GM11168 (cell line): Measurements from ENCODE around the gene HOXD8.

ENCODE experiments used
- in situ Hi-C: fragments of 300-500 bp; cut with MboI; formaldehyde crosslinking; loops from one replicate; pipeline ENCODE4 v1.12.0; 2022; ENCODE audit warnings: low sequenced_read_pairs; ENCODE audit not compliant: unreplicated experiment

The HOXD8 gene

DNA sequence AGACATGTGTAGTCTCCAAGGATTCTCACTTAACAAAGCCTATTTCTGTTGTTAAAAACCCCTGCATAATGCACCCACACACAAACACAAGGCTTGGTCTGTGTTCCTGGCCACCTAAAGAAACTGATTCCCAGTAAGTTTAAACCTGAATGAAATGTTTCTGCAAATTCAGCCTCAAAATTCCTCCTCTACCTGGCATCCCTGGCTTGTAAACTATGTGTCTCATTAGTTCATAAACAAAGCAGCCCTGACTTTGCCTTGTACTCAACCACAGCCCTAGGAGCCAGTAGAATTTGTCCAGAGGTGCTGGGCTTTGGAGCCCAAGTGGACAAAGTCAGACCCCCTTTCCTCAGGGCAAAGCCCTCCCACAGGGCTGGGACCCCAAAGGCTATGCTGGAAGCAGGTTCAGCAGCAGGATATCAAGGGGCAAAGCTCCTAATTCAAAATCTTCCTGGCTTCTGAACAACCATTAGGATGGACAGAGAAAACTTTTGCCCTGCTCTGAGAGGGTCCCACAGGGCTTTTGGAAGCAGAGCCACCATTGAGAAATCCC lies 39.6 kb upstream of the HOXD8 start:
- in situ Hi-C loops = no loop called here

DNA sequence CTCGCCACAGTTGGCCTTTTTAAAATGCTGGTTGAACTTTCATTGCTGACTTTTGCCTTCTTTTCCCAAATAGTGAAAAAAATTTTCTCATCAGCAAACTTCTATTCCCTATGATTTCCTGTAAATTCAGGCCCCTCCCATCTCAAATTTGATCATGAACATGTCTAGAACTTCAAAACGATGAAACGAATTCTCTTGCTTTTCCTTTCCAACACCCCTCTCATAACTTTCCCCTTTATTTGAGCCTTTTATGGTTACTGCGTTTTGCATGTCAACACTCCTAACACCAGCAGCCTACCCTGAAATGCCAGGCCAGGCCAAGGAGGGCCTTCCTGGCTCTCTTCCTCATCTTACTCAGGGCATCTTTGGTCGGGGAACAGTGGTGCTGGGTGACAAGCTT lies 38.6 kb upstream of the HOXD8 start:
- in situ Hi-C loops = no loop called here

DNA sequence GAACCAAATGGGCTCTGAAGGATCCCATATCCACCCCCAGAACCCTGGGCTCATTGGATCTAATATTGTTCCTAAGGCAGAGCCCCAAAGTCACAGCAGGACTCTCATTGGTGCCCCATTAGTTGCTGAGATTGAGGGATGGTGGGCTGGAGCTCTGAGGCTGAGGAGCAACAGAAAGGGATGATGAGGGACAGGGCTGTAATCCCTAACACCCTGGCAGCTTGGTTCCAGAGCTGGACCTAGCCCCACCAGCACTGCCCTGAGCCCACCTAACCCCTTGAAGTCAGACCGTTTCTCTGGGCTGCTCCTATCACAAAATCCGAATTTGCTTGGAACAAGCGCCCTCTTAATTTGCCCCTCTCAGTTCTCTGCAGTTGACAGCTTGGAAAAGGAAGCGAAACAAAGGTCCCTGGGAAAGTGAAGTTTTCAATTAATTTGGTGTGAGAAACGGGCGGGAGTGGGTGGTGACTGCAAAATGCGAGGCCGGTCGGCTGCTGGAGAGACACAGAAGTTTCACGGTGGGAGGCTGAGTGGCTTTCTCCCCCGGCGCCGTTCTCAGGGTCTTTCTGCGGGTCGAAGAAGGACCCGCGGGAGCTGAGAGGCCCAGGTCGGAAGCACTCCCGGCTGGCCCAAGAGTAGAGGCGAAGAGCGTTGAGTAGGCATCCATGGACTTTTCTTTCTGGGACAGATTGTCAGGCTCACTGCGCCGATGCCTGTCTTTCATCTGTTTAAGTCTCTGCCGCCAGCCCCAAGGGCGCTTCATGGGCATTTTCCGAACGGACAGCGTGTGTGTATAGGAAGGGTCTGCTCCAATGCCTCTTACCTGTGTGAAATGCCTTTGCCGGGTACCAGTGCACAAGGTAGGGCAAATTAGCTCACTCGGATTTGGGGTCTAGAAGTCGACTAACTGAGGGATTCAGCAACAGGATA lies 37.9 kb upstream of the HOXD8 start:
- in situ Hi-C loops = no loop called here

DNA sequence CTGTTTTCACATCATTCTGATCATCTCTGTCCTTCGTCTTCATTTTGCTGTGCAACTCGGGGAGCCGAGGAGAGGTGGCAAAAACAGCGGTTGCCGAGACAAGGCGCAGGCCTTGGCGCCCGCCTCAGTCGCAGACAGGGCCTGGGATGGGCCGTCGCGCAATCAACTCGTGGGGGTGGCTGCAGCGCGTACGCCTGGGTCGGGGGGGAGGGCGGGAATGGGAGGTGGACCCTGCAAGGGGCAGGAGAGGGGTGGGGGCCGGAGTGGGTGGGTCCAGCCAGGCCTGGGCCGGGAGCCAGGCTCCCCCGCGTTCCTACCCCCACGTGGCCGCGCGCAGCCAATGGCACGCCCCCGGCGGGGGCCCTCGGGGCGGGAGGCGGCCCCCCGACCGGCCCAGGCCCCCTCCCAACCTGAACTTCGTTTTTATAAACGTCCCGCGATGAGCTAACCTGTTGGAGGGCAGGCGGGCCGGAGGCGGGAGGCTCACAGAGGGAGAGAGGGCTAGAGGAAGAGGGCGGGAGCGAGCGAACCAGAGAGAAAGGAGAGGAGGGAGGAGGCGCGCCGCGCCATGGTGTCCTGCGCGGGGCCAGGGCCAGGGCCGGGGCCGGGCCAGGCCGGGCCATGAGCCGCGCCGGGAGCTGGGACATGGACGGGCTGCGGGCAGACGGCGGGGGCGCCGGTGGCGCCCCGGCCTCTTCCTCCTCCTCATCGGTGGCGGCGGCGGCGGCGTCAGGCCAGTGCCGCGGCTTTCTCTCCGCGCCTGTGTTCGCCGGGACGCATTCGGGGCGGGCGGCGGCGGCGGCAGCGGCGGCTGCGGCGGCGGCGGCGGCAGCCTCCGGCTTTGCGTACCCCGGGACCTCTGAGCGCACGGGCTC lies 37.0 kb upstream of the HOXD8 start, which contains the start of gene HOXD13:
Gene HOXD13 (plus strand): TSS at position 452 of the 875 bp plus-strand sequence. CDS start 170 bp downstream, at position 622.
- in situ Hi-C loops = no loop called here

- in situ Hi-C loops = no loop called here
Measured at GRCh38 chr2:176093145-176093897, 36.2 kb upstream of the HOXD8 start.

GRCh38 chr2:176093898-176094249 lies 35.6 kb upstream of the HOXD8 start:
- in situ Hi-C loops = no loop called here

GRCh38 chr2:176094349-176094748 lies 35.2 kb upstream of the HOXD8 start:
- in situ Hi-C loops = no loop called here

DNA sequence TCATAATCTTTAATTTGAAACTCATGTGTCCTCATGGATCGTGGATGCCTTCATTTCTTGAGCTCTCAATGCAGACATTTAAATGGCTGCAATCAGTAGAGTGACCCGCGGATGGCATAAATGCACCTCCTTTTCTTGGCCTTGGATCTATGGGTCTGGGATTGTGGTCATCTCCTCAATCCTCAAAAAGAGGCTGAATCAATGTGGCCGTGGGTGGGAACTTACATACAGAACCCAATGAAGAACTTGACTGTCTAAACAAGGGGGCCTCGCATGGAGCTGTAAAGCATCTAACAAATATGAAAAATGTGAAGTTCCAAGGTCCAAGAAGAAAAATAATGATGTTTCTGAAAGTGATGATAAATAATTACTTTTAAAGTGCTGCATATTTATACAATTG lies 34.1 kb upstream of the HOXD8 start:
- in situ Hi-C loops = loop anchor here (5.0 kb wide), 1 partner anchor 418 kb away; no protein-coding TSS in a partner anchor

- in situ Hi-C loops = loop anchor here (5.0 kb wide), 1 partner anchor 419 kb away; no protein-coding TSS in a partner anchor
Measured at GRCh38 chr2:176096243-176096985, 33.1 kb upstream of the HOXD8 start.

GRCh38 chr2:176096986-176097819 lies 32.3 kb upstream of the HOXD8 start:
- in situ Hi-C loops = loop anchor here (5.0 kb wide), 1 partner anchor 420 kb away; no protein-coding TSS in a partner anchor

GRCh38 chr2:176097820-176098365 lies 31.6 kb upstream of the HOXD8 start:
- in situ Hi-C loops = loop anchor here (5.0 kb wide), 1 partner anchor 421 kb away; no protein-coding TSS in a partner anchor

DNA sequence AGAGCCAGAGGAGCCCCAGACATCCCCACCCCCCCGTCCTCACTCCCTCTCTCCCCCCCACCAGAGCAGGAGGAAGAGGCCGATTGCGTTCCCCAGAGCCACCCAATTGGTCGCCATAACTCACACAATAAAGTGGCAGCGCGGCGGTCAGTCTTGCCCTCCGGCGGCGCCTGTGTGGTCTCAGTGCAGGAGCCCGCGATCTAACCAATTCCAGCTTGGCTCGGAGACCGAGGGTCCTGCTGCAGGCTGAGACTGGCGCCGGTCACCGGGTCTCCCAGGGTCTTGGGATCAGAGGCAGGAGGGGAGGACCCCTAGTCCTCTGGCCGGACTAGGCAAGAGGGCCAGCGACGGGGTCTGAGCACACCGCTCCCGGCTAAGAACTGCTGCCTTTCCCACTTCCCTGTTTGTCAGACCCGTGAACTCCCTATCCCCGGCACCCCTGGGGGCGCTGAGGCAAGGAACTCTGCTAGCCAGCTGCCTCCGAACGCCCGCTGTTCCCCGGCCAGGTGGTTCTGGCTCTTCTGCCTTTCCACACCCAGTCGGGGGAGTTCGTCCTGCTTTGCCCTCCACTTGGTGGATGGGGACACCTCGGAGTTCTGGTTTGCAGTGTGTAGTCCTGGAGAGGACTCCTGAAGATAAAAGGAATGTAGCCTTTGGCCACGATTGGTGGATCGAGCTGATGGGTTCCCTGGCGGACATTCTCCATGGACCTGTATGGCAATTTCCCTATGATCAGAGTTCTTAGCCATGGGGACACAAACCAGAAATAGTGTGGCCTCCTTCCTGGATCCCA lies 30.9 kb upstream of the HOXD8 start:
- in situ Hi-C loops = loop anchor here (5.0 kb wide), 1 partner anchor 421 kb away; no protein-coding TSS in a partner anchor

DNA sequence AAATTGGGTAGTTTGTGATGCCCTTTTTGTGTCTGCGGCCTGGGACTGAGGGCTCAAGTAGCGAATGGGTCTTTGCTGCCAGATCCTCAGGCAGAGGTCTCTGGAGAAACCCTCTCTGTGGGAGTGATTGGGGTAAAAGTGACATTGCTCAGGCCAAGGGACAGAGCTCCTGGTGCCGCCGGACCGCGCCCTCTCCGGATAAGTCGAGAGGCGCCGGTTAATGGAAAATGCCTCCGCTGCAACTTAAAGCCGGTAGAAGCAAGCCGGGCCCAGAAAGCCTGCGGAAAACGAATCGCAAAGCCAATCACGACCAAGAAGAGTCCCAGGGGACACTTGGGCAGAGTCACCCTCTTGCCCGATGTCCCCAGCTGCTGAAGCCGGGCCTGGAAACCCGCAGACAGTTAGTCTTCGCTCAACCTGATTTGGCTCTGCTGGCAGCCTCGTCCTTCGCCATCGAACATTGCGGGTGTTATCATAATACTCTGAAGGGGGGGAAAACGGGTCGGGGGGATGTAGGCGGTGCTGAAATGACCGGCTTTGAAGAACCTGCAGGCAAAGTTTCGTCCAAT lies 30.3 kb upstream of the HOXD8 start:
- in situ Hi-C loops = loop anchor here (5.0 kb wide), 1 partner anchor 422 kb away; no protein-coding TSS in a partner anchor

DNA sequence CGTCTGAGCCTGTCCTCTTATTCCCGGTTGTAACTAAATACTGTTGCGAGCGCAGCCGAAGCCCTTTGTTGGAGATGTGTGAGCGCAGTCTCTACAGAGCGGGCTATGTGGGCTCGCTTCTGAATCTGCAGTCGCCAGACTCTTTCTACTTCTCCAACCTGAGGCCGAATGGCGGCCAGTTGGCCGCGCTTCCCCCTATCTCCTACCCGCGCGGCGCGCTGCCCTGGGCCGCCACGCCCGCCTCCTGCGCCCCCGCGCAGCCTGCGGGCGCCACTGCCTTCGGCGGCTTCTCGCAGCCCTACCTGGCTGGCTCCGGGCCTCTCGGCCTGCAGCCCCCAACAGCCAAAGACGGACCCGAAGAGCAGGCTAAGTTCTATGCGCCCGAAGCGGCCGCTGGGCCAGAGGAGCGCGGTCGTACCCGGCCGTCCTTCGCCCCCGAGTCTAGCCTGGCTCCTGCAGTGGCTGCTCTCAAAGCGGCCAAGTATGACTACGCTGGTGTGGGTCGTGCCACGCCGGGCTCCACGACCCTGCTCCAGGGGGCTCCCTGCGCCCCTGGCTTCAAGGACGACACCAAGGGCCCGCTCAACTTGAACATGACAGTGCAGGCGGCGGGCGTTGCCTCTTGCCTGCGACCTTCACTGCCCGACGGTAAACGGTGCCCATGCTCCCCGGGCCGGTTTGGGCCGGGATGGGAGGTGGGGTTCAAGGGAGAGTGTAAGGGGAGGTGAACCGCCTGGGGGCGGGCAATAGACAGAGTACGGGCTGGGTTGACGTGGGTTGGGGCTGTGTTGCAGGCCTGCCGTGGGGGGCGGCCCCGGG lies 29.6 kb upstream of the HOXD8 start, which contains the start of gene HOXD12:
Gene HOXD12 (plus strand): TSS at position 68 of the 819 bp plus-strand sequence. CDS start 7 bp downstream, at position 75.
- in situ Hi-C loops = loop anchor here (5.0 kb wide), 1 partner anchor 423 kb away; no protein-coding TSS in a partner anchor

- in situ Hi-C loops = no loop called here
Measured at GRCh38 chr2:176100547-176101140, 28.9 kb upstream of the HOXD8 start.
